Femur (tissue), 1 donor: ENCODE measurements around the gene HELB.

Experiments used
- DNase-seq: peaks from one replicate; pipeline ENCODE4 v3.0.0-alpha.2; 2017

HELB gene

GRCh38 chr12:66365718-66366490, 63.6 kb downstream of the HELB start:
- DNase-seq = no peak

GRCh38 chr12:66367015-66367667, 64.8 kb downstream of the HELB start:
- no peak for DNase-seq

GRCh38 chr12:66371982-66372381, 69.7 kb downstream of the HELB start:
- DNase-seq = no peak

- DNase-seq = no peak
These were observed 73.3 kb downstream of the HELB start for GRCh38 chr12:66375560-66375959.

- DNase-seq = no peak
These were observed 77.3 kb downstream of the HELB start for GRCh38 chr12:66379616-66380015.

- DNase-seq = no peak
These were observed 78.7 kb downstream of the HELB start for GRCh38 chr12:66380769-66381535.

- no peak for DNase-seq
These were observed 84.8 kb downstream of the HELB start for GRCh38 chr12:66387117-66387516.
